GM23248 (cell line): ENCODE results near the gene RNF31. TPM values are rescaled to one million over a fixed set of nuclear protein-coding genes. Genes with fewer than 3 reads are reported as not detected.

ENCODE experiments used
- DNase-seq: peaks from one replicate; pipeline ENCODE4 v3.0.0-alpha.2; 2015
- H2AFZ ChIP-seq: fragments of 200-600 bp; sonication (generic); 2 replicates; pipeline ENCODE4 v1.6.1; 2016; ENCODE audit warnings: antibody characterized with exemption
- H3F3A ChIP-seq: fragments of 200-600 bp; sonication (generic); 2 replicates; pipeline ENCODE4 v1.6.1; 2016; ENCODE audit warnings: mild to moderate bottlenecking, antibody characterized with exemption, mixed run types; ENCODE audit not compliant: insufficient read depth
- H3K27ac ChIP-seq: fragments of 200-600 bp; sonication (generic); 2 replicates; pipeline ENCODE4 v1.5.1; 2016; ENCODE audit warnings: mild to moderate bottlenecking
- H3K27me3 ChIP-seq: fragments of 200-600 bp; sonication (generic); replicated peaks from 2 replicates; pipeline ENCODE4 v1.6.1; 2016; ENCODE audit warnings: mild to moderate bottlenecking; ENCODE audit not compliant: insufficient read depth
- H3K36me3 ChIP-seq: fragments of 200-600 bp; sonication (generic); 2 replicates; pipeline ENCODE4 v1.6.1; 2016; ENCODE audit warnings: low read depth, mild to moderate bottlenecking
- H3K4me1 ChIP-seq: fragments of 200-600 bp; sonication (generic); 2 replicates; pipeline ENCODE4 v1.6.1; 2016; ENCODE audit warnings: mild to moderate bottlenecking; ENCODE audit not compliant: insufficient read depth
- H3K4me2 ChIP-seq: fragments of 200-600 bp; sonication (generic); one replicate; pipeline ENCODE4 v1.6.1; 2016; ENCODE audit warnings: mild to moderate bottlenecking; ENCODE audit not compliant: unreplicated experiment
- H3K4me3 ChIP-seq: fragments of 200-600 bp; sonication (generic); 2 replicates; pipeline ENCODE4 v1.5.1; 2016; ENCODE audit warnings: mild to moderate bottlenecking
- H3K79me2 ChIP-seq: fragments of 200-600 bp; sonication (generic); 2 replicates; pipeline ENCODE4 v1.6.1; 2016; ENCODE audit warnings: mild to moderate bottlenecking; ENCODE audit not compliant: insufficient read depth
- H3K9ac ChIP-seq: fragments of 200-600 bp; sonication (generic); 2 replicates; pipeline ENCODE4 v1.6.1; 2016; ENCODE audit warnings: mild to moderate bottlenecking
- H3K9me2 ChIP-seq: fragments of 200-600 bp; sonication (generic); 2 replicates; pipeline ENCODE4 v1.6.1; 2016; ENCODE audit warnings: mixed run types, mild to moderate bottlenecking, moderate library complexity; ENCODE audit not compliant: insufficient read depth
- H3K9me3 ChIP-seq: fragments of 200-600 bp; sonication (generic); one replicate; pipeline ENCODE4 v1.6.1; 2017; ENCODE audit warnings: low read depth
- H4K20me1 ChIP-seq: fragments of 200-600 bp; sonication (generic); 2 replicates; pipeline ENCODE4 v1.6.0; 2016; ENCODE audit not compliant: insufficient read depth
- EZH2 ChIP-seq: fragments of 200-600 bp; sonication (generic); IDR thresholded peaks from 2 replicates; pipeline ENCODE4 v1.6.1; 2018; ENCODE audit warnings: antibody characterized with exemption, mild to moderate bottlenecking; ENCODE audit not compliant: insufficient read depth, poor library complexity, severe bottlenecking
- EZH2phosphoT487 ChIP-seq: fragments of 200-600 bp; sonication (generic); IDR thresholded peaks from 2 replicates; pipeline ENCODE4 v1.6.1; 2018; ENCODE audit warnings: antibody characterized with exemption, moderate library complexity, mild to moderate bottlenecking, low read depth; ENCODE audit not compliant: insufficient read depth
- WGBS, 2 experiments: methylation state at CpG; one replicate each; pipeline ENCODE4 v1.1.6; 2015 to 2017; ENCODE audit warnings: low lambda C conversion rate in 2 of 2, low coverage in 1 of 2; ENCODE audit errors: missing lambda C conversion rate in 2 of 2; 5-methylcytosine and 5-hydroxymethylcytosine counted together
- in situ Hi-C: fragments of 300-500 bp; cut with MboI; formaldehyde crosslinking; loops from 2 replicates; pipeline ENCODE4 v1.15.0; 2020
- polyA plus RNA-seq: library from polyadenylated mRNA; unstranded; fragments of >200 nt; fragmentation: Nextera tagmentation; extraction: Ambion mirVana; gene quantifications from 2 replicates; pipeline ENCODE4 v1.2.1, GENCODE V29; 2016
- total RNA-seq: library from RNA; depleted of rRNA; stranded (reverse); fragments of >200 nt; shearing (Covaris generic); gene quantifications from 2 replicates; pipeline ENCODE4 v1.2.3, GENCODE V29; 2014

RNF31 gene
- total and polyA plus RNA-seq, 2 experiments from 2014 or later, result 29.4 to 40.3 TPM

- no peaks in the 10 kb centered on the region for H3K36me3 ChIP-seq
- in situ Hi-C loops, result no loop called here
- 1% methylated on average over 57 to 62 of the region's 65 CpGs for WGBS, 2 experiments
Observed at GRCh38 chr14:24188251-24189058, 41.2 kb downstream of the RNF31 start, which contains the start of gene IPO4. Gene IPO4 (minus strand): TSS chr14:24188816. CDS start chr14:24188787, 29 bp downstream.

GRCh38 chr14:24189059-24189375, 41.7 kb downstream of the RNF31 start:
- Histone ChIP-seq H3K4me2 (peak overlapping the region; percentile 91), H4K20me1 (no peaks in the 10 kb centered on the region), H3K27me3 (no peaks in the 10 kb centered on the region), H3K4me3 (peak overlapping the region; percentile 96), H3K9me2 (no peaks in the 10 kb centered on the region), H3F3A (peaks cover 12% of the 10 kb centered on the region), H2AFZ (peak overlapping the region; percentile 78), H3K9ac (peak overlapping the region; percentile 87), H3K9me3 (no peaks in the 10 kb centered on the region), H3K27ac (peak overlapping the region; percentile 59), H3K36me3 (no peaks in the 10 kb centered on the region), H3K79me2 (peaks cover 53% of the 10 kb centered on the region), H3K4me1 (peaks cover 13% of the 10 kb centered on the region)
- TF ChIP-seq EZH2phosphoT487 (no peak), EZH2 (no peak)
- in situ Hi-C loops, result no loop called here
- no peak for DNase-seq
- 2 to 4% methylated on average over 3 of the region's 3 CpGs for WGBS, 2 experiments

More at GRCh38 chr14:24188251-24189058, 41.2 kb downstream of the RNF31 start, which contains the start of gene IPO4:
- peak; percentile 99 for DNase-seq
- Histone ChIP-seq H3K27ac (peak within 1 kb of the TSS; percentile 68), H3K9ac (peak within 1 kb of the TSS; percentile 87), H3K27me3 (no peaks in the 10 kb centered on the region), H3K4me1 (peaks cover 13% of the 10 kb centered on the region), H3F3A (peaks cover 12% of the 10 kb centered on the region), H4K20me1 (no peaks in the 10 kb centered on the region), H3K9me2 (no peaks in the 10 kb centered on the region), H3K79me2 (peaks cover 47% of the 10 kb centered on the region), H3K4me3 (peak within 1 kb of the TSS; percentile 96), H3K9me3 (no peaks in the 10 kb centered on the region), H2AFZ (peak within 1 kb of the TSS; percentile 78), H3K4me2 (peak within 1 kb of the TSS; percentile 91)
- TF ChIP-seq EZH2phosphoT487, result no peak

GRCh38 chr14:24189460-24189859, 42.2 kb downstream of the RNF31 start:
- Histone ChIP-seq H3K4me1 (peaks cover 16% of the 10 kb centered on the region), H4K20me1 (no peaks in the 10 kb centered on the region), H3K4me2 (peak overlapping the region; percentile 91), H3F3A (peaks cover 12% of the 10 kb centered on the region), H3K36me3 (no peaks in the 10 kb centered on the region), H3K9me2 (no peaks in the 10 kb centered on the region), H3K27ac (peak overlapping the region; percentile 59; the same call in 1 of the 2 replicates), H3K27me3 (no peaks in the 10 kb centered on the region), H3K9ac (peak overlapping the region; percentile 87), H3K79me2 (peaks cover 57% of the 10 kb centered on the region), H3K9me3 (no peaks in the 10 kb centered on the region), H3K4me3 (no peak overlapping the region), H2AFZ (peak overlapping the region; percentile 78)
- in situ Hi-C loops, result no loop called here
- TF ChIP-seq EZH2phosphoT487 (no peak), EZH2 (no peak)
- 90 to 91% methylated on average over 9 of the region's 9 CpGs for WGBS, 2 experiments
- DNase-seq, result no peak

- Histone ChIP-seq H3F3A (peaks cover 12% of the 10 kb centered on the region), H3K27me3 (no peaks in the 10 kb centered on the region), H3K4me1 (peaks cover 19% of the 10 kb centered on the region), H3K9ac (no peak overlapping the region), H3K79me2 (peaks cover 66% of the 10 kb centered on the region), H2AFZ (no peak overlapping the region), H3K4me2 (no peak overlapping the region), H3K27ac (no peak overlapping the region), H3K4me3 (no peak overlapping the region), H4K20me1 (no peaks in the 10 kb centered on the region), H3K9me2 (no peaks in the 10 kb centered on the region), H3K9me3 (no peaks in the 10 kb centered on the region), H3K36me3 (no peaks in the 10 kb centered on the region)
- DNase-seq, result no peak
- in situ Hi-C loops, result no loop called here
- 93 to 96% methylated on average over 10 of the region's 10 CpGs for WGBS, 2 experiments
- TF ChIP-seq EZH2, result no peak
Observed at GRCh38 chr14:24190416-24190815, 43.1 kb downstream of the RNF31 start.
